T-helper 2 cell (primary cell): Measurements from ENCODE around the gene DLGAP4.

ENCODE experiments used
- DNase-seq, 5 experiments: peaks; one replicate each; pipeline versions ENCODE4 v3.0.0 to v3.0.0-alpha.2; 2012 to 2022

DLGAP4 gene

DNA sequence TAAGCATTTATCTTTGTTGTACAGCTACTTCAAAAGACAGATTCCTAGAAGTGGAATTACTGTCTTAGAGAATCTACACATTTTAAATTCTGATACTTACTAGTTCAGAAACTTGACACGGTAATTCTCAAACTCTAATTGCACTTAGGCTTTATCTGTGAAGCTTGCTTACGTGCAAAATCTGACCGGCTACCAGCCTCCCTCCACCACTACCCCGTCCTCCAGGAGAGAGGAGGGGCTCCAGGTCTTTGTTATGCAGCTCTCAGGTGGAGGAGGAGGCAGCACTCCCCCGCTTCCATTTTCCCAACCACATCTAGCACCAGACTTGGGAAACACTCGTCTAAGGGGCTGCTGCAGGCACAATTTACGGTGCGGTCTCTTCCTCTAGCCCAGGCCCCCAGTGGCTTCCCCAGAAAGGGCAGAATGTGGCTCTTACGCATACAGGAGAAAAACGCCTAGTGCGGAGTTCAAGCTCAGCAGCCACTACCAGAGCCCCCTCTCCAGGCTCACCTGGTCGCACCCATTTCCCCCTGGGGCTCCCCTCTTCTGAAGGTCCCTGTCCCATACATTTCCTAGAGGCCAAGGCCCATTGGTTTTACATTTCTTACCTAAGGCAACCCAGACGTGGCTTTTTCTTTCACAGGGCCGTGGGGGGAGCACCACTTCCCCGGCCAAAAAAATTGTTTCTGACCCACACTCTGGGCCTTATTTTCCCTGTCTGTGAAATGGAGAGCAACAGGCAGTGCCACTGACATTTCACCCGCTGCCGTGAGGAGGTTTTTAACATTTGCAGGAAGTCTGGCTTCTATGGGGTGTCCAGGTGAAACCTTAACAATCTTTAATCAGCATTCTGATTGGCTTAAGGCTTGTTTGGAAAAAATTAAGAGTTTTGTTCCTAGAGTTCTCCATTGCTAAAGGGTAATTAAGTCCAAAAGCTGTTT, 265.7 kb downstream of the DLGAP4 start:
- no peak for DNase-seq

DNA sequence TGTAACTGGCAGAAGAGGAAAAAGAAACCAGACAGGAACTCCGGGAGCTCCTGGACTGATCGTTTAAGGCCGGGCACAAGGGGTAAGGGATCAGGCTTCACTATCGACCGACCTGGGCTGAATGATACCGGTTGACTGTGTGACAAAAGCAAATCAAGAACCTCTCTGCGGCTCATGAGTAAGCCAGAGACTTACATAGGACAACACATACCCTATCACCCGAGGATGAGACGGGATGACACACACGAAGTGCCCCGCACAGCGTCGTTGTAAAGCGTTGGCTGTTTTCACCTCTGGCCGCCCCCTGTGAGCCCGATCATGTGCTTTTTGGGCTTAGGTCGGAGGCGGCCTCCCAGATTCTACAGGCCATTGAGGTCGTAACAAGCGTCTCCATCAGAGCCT, 266.6 kb downstream of the DLGAP4 start:
- peak in 4 of 5 experiments; percentile 21 to 80 (median 49) for DNase-seq

DNA sequence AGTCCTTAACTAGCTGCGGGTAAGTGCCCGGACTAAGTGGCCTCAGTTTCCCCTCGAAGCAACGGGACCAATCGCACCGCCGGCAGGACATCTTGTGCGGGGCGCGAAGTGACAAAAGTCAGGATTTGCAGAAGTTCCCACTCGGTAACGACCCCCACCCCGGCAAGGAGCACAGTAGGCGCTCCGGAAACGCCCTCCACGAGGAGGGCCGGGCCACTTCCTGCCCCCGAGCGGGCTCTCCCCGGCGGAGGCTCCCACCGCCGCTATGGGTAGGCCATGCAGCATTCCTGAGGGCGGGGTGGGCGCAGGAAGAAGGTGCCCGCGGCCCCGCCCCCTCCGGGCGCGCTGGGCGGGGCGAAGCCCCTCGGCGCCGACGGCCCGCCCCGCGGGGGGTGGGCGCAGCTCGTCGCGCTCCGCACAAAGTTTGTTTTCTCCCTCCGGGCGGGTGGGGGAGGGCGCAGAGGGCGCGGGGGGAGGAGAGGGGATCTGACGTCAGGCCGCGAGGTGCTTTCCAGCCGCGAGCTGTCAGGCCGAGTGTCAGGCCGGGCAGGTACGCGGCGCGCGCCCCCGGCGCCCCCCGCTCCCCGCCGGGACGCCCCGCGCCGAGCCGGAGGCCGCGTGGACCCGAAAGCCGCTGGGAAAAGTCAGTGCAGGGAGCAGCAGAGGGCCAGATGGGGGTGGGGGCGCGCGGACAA, 267.1 kb downstream of the DLGAP4 start, which contains the start of gene TGIF2:
TSS of gene TGIF2 (plus strand) at position 495 of the 695 bp plus-strand sequence. CDS start 5,178 bp downstream, outside the sequence.
- DNase-seq = peak; percentile 79 to 92 (median 86)

DNA sequence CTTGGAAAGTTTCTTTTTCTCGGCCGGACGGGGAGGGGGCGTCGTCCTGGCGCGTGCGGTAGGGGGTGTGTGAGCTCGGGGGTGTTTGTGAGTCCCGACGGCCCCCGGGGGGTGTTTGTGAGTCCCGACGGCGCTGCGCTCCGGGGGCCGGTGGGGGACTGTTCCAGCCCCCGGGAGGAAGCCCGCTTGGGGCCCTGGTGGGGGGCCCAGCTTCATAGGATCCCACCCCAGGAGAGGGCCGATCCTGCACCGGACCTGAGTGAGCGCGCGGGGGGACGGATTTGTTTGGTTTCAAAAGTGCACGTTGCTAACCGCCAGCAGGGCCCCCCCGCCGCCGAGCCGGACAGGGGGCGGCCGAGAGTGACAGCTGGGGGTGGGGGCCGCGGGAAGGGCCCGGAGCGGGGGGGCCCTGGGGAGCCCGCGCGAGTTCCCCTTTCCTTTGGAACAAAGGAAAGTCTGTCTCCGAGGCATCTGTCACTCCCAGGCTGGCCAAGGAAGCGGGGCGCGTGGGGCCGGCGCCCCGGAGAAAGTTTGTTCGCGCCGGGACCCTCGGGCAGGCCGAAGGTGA, 267.7 kb downstream of the DLGAP4 start:
- peak in 4 of 5 experiments; percentile 1 to 29 (median 26) for DNase-seq

DNA sequence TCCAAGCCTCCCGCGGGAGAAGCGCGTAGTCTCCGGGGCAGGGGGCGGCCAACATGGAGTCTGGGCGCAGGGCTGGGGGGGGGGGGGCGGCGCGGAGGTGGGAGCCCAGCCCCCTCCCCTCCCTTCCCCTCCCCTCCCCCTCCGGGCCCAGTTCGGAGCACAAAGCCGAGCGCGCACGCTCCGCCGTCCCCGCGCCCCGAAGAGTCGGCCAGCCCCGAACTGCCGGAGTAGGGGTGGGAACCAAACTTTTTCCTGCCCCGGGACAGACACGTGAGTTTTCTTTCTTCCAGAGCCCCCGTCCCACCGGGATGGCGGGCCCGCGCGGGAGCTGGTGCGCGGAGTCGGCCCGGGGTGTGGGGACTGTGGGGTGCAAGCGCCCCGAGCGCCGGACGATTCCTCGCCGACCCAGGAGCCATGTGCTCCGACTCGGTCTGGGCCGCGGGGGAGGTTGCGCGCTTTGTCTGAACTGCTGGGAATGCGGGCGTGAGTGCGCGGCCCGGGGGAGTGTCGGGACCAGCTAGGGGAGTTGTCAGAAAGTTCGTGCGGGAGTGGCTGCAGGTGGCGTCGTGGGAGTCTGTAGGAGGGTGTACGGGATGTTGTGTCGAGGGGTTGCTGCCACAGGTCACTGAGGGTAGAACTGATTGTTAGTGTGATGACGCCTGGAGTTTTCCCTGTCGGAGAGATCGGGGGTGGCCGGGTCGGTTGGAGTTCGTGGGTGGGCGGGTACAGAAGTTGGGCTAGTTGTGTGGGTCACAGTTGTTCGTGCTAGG, 268.4 kb downstream of the DLGAP4 start:
- DNase-seq = peak; percentile 18 to 61 (median 42)

DNA sequence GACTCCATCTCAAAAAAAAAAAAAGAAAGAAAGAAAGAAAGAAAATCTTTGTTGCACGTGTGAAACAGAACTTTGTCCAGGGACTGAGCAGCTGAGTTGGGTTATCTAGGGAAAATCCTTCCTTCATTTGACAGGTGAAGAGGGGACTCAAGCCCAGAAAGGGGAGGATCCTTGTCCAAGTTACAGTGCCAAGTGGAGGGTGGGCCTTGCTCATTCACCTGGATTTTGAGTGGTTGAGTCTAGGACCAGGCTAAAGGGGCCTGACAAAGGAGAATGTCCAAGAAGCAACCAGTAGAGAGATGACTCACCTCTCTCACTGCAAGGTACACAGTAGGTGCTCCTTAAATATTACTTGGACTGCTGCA, 269.9 kb downstream of the DLGAP4 start:
- DNase-seq = no peak
